ES-I3 (cell line): Measurements from ENCODE around the gene CA9.

ENCODE experiments used
- H3K36me3 ChIP-seq: 2 replicates; pipeline ENCODE4 v1.6.1; 2013; ENCODE audit warnings: mild to moderate bottlenecking, low read length, control low read depth, moderate library complexity; ENCODE audit not compliant: insufficient read depth
- H3K4me1 ChIP-seq: 2 replicates; pipeline ENCODE4 v1.6.1; 2013; ENCODE audit warnings: mild to moderate bottlenecking, control low read depth, low read length; ENCODE audit not compliant: insufficient read depth
- H3K9ac ChIP-seq: 2 replicates; pipeline ENCODE4 v1.6.1; 2013; ENCODE audit warnings: low read depth, mild to moderate bottlenecking, low read length, moderate library complexity
- H3K9me3 ChIP-seq: 2 replicates; pipeline ENCODE4 v1.6.1; 2013; ENCODE audit warnings: mild to moderate bottlenecking, low read length, moderate library complexity; ENCODE audit not compliant: control insufficient read depth, insufficient read depth

Gene CA9

DNA sequence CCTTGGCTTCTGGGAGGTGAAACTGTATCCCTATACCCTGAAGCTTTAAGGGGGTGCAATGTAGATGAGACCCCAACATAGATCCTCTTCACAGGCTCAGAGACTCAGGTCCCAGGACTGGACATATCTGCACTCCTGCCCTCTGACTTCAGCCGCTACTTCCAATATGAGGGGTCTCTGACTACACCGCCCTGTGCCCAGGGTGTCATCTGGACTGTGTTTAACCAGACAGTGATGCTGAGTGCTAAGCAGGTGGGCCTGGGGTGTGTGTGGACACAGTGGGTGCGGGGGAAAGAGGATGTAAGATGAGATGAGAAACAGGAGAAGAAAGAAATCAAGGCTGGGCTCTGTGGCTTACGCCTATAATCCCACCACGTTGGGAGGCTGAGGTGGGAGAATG lies 5.4 kb downstream of the CA9 start:
- H3K4me1 ChIP-seq: peaks cover 16% of the 10 kb centered on the region; the same call in 1 of the 2 replicates
- peaks cover under 1% of the 10 kb centered on the region; the same call in 1 of the 2 replicates for H3K36me3 ChIP-seq
- H3K9ac ChIP-seq: no peak overlapping the region
- no peaks in the 10 kb centered on the region for H3K9me3 ChIP-seq

DNA sequence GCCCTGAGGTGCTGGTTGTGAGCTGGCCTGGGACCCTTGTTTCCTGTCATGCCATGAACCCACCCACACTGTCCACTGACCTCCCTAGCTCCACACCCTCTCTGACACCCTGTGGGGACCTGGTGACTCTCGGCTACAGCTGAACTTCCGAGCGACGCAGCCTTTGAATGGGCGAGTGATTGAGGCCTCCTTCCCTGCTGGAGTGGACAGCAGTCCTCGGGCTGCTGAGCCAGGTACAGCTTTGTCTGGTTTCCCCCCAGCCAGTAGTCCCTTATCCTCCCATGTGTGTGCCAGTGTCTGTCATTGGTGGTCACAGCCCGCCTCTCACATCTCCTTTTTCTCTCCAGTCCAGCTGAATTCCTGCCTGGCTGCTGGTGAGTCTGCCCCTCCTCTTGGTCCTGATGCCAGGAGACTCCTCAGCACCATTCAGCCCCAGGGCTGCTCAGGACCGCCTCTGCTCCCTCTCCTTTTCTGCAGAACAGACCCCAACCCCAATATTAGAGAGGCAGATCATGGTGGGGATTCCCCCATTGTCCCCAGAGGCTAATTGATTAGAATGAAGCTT lies 6.1 kb downstream of the CA9 start:
- H3K9ac ChIP-seq: no peak overlapping the region

DNA sequence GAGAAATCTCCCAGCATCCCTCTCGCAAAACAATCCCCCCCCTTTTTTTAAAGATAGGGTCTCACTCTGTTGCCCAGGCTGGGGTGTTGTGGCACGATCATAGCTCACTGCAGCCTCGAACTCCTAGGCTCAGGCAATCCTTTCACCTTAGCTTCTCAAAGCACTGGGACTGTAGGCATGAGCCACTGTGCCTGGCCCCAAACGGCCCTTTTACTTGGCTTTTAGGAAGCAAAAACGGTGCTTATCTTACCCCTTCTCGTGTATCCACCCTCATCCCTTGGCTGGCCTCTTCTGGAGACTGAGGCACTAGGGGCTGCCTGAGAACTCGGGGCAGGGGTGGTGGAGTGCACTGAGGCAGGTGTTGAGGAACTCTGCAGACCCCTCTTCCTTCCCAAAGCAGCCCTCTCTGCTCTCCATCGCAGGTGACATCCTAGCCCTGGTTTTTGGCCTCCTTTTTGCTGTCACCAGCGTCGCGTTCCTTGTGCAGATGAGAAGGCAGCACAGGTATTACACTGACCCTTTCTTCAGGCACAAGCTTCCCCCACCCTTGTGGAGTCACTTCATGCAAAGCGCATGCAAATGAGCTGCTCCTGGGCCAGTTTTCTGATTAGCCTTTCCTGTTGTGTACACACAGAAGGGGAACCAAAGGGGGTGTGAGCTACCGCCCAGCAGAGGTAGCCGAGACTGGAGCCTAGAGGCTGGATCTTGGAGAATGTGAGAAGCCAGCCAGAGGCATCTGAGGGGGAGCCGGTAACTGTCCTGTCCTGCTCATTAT lies 6.8 kb downstream of the CA9 start:
- no peak overlapping the region for H3K9ac ChIP-seq
- peaks cover 16% of the 10 kb centered on the region; the same call in 1 of the 2 replicates for H3K4me1 ChIP-seq
- H3K36me3 ChIP-seq: peaks cover 6% of the 10 kb centered on the region
- H3K9me3 ChIP-seq: no peaks in the 10 kb centered on the region

More for the DNA sequence above, 6.1 kb downstream of the CA9 start:
- Histone ChIP-seq H3K4me1 (peaks cover 16% of the 10 kb centered on the region; the same call in 1 of the 2 replicates), H3K9me3 (no peaks in the 10 kb centered on the region), H3K36me3 (peaks cover 4% of the 10 kb centered on the region)

DNA sequence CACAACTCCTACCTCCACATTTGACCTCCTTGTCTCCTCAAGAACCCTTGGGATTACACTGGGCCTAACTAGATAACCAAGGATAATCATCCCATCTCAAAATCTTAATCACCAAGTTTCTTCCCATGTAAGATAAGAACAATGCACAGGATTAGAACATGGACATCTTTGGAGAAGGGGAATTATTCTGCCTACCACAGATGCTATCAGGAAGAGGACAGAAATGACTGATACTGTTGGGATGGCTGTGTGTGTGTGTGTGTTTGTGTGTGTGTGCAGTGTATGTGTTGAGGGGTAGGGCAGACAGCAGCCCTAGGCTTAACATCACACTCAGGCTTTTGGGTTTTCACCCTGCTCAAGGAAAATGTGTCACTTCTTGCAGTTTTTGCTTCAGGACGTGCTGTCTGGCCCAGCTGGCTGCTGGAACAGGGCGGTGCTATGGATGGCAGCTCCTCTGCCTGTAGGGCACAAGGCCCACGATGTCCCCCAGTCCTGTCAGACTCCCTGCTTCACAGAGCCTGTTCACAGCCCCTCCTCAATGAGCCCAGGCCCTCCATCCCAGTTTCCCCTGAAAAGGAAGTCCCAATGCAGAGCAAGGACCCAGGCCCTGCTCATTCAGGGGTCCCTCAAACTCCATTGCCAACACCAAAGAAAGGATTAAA lies 7.7 kb downstream of the CA9 start:
- peaks cover 16% of the 10 kb centered on the region; the same call in 1 of the 2 replicates for H3K4me1 ChIP-seq
- peaks cover 8% of the 10 kb centered on the region for H3K36me3 ChIP-seq
- H3K9ac ChIP-seq: no peak overlapping the region
- H3K9me3 ChIP-seq: no peaks in the 10 kb centered on the region

- H3K36me3 ChIP-seq: peaks cover 12% of the 10 kb centered on the region
- no peak overlapping the region for H3K9ac ChIP-seq
These were observed 8.3 kb downstream of the CA9 start for GRCh38 chr9:35682051-35682450.

DNA sequence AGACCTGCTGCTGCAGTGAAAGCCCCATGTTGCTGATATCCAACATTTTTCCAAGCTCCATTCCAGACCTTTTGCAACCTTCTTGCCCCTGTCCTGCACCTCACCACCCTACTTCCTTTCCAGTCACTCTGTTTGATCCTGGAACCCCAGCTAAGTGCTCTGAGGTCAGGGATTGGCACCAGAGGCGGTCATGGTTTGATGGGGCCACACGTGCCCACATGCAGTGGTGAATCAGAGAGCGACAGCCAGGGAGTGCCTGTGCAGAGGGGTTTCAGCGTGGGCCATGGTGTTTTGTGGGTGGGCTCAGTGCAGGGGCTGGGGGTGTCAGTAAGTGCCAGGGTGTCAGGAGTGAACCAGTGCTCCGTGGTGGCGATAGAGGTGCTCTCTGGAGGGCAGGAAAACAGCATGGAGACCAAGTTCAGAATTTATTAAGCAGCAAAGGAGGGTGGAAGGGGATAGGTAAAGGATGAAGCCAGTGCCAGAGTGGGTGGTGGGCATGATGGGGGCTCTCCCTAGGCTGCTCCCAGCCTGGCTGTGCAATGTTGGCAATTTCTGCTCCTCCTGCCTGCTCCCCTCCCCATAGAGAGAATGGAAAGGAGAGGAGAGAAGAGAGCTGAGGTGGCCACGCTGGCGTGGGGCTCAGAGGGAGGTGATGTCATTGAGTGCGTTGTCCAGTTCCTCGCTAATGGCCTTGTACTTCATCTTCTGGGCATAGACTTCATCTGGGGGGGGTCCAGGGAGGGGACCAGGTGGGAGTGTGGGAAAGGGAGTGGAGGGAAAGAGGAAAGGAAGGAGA lies 9.0 kb downstream of the CA9 start:
- Histone ChIP-seq H3K9me3 (no peaks in the 10 kb centered on the region), H3K4me1 (peaks cover 16% of the 10 kb centered on the region; the same call in 1 of the 2 replicates), H3K36me3 (peaks cover 13% of the 10 kb centered on the region), H3K9ac (no peak overlapping the region)

More at GRCh38 chr9:35682051-35682450, 8.3 kb downstream of the CA9 start:
- H3K9me3 ChIP-seq: no peaks in the 10 kb centered on the region
- peaks cover 16% of the 10 kb centered on the region; the same call in 1 of the 2 replicates for H3K4me1 ChIP-seq

- Histone ChIP-seq H3K36me3 (peaks cover 13% of the 10 kb centered on the region), H3K4me1 (peaks cover 20% of the 10 kb centered on the region; the same call in 1 of the 2 replicates), H3K9ac (no peak overlapping the region), H3K9me3 (no peaks in the 10 kb centered on the region)
These were observed 9.6 kb downstream of the CA9 start for GRCh38 chr9:35683323-35683722.

DNA sequence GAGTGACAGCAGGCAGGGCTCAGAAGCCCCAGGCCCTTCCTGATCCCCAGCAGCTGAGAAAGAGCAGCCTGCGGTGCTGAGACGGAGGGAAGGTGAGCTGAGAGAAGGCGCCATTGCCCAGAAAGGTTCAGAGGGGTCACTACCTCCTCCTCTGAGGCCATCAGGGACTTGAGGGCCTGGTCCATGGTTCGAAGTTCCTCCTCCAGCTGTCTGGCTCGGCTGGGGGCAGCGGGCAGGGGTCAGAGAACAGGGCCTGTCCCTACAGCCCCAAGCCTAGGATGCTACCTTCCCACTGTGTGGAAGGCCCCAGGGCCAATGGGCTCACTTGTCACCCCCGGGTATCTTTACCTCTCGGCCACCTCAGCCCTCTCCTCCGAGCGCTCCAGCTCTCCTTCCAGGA lies 11.2 kb downstream of the CA9 start:
- H3K4me1 ChIP-seq: peaks cover 20% of the 10 kb centered on the region; the same call in 1 of the 2 replicates
- no peak overlapping the region for H3K9ac ChIP-seq
- H3K9me3 ChIP-seq: no peaks in the 10 kb centered on the region
- H3K36me3 ChIP-seq: peaks cover 13% of the 10 kb centered on the region

DNA sequence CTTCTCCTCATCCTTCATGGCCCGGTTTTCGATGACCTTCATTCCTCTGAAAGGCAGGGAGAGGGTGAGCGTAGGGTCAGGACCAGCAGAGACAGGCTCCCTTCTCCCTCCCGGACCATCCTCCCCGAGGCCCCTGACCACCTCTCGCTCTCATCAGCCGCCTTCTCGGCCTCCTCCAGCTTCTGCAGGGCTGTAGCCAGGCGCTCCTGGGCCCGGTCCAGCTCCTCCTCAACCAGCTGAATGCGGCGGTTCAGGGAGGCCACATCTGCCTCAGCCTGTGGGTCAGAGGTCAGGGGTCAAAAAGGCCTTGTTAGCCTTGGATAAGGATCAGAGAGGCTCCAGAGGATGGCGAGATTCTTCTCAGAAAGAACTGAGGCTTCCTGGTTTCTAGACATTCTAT lies 11.8 kb downstream of the CA9 start:
- H3K4me1 ChIP-seq: peaks cover 14% of the 10 kb centered on the region; the same call in 1 of the 2 replicates
- peaks cover 13% of the 10 kb centered on the region for H3K36me3 ChIP-seq

GRCh38 chr9:35686222-35687203 lies 12.8 kb downstream of the CA9 start:
- H3K36me3 ChIP-seq: peaks cover 13% of the 10 kb centered on the region
- peaks cover 6% of the 10 kb centered on the region; the same call in 1 of the 2 replicates for H3K4me1 ChIP-seq

More for the DNA sequence above, 11.8 kb downstream of the CA9 start:
- H3K9ac ChIP-seq: no peak overlapping the region
- no peaks in the 10 kb centered on the region for H3K9me3 ChIP-seq

DNA sequence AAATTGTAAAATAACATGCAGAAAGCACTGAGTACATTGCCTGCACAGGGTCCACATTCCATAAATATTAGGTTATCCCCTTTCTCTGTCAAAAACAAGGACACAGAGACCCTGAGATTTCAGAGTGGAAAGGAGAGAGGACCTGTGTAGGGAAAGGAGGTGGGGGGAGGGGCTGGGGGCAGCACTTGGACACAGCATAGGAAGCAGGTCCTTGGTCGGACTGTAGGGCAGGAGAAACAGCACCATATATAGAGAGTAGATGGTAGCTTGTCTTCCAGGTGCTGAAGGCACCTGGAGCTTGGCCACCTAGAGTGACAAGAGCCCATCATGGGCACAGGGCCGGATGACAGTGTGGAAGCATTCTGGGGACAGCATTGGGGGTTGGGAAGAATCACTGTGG lies 13.6 kb downstream of the CA9 start:
- Histone ChIP-seq H3K9me3 (no peaks in the 10 kb centered on the region), H3K4me1 (peaks cover 6% of the 10 kb centered on the region; the same call in 1 of the 2 replicates), H3K9ac (no peak overlapping the region), H3K36me3 (peaks cover 13% of the 10 kb centered on the region)

More at GRCh38 chr9:35686222-35687203, 12.8 kb downstream of the CA9 start:
- Histone ChIP-seq H3K9ac (no peak overlapping the region), H3K9me3 (no peaks in the 10 kb centered on the region)

GRCh38 chr9:35687972-35688557 lies 14.3 kb downstream of the CA9 start:
- Histone ChIP-seq H3K4me1 (peaks cover 6% of the 10 kb centered on the region; the same call in 1 of the 2 replicates), H3K9ac (no peak overlapping the region), H3K36me3 (peaks cover 13% of the 10 kb centered on the region), H3K9me3 (no peaks in the 10 kb centered on the region)
